ENCODE results near the gene PSMG4.

Gene PSMG4

GRCh38 chr6:3252369-3252768, 6.4 kb upstream of the PSMG4 start:
- no peak for DNase-seq

GRCh38 chr6:3252861-3253596, 5.7 kb upstream of the PSMG4 start:
- DNase-seq = no peak

GRCh38 chr6:3253597-3253961, 5.2 kb upstream of the PSMG4 start:
- no peak for DNase-seq

GRCh38 chr6:3258201-3258600, 546 bp upstream of the PSMG4 start:
- DNase-seq = no peak

GRCh38 chr6:3259491-3259958, 778 bp downstream of the PSMG4 start:
- no peak for DNase-seq

GRCh38 chr6:3260296-3260695, 1.5 kb downstream of the PSMG4 start:
- DNase-seq = no peak

GRCh38 chr6:3260772-3261517, 2.2 kb downstream of the PSMG4 start:
- DNase-seq = no peak

- DNase-seq = no peak
These were observed 2.7 kb downstream of the PSMG4 start for GRCh38 chr6:3261518-3261820.

GRCh38 chr6:3261921-3262320, 3.2 kb downstream of the PSMG4 start:
- DNase-seq = no peak

GRCh38 chr6:3263096-3263495, 4.3 kb downstream of the PSMG4 start:
- DNase-seq = no peak

- no peak for DNase-seq
These were observed 5.6 kb downstream of the PSMG4 start for GRCh38 chr6:3264356-3264755.

GRCh38 chr6:3265671-3266070, 6.9 kb downstream of the PSMG4 start:
- DNase-seq = no peak

- DNase-seq = no peak
These were observed 7.4 kb downstream of the PSMG4 start for GRCh38 chr6:3266170-3266569.

- no peak for DNase-seq
These were observed 8.4 kb downstream of the PSMG4 start for GRCh38 chr6:3267162-3267561.

- DNase-seq = no peak
These were observed 9.9 kb downstream of the PSMG4 start for GRCh38 chr6:3268680-3269079.

GRCh38 chr6:3269281-3269975, 10.7 kb downstream of the PSMG4 start:
- no peak for DNase-seq

GRCh38 chr6:3270258-3270657, 11.5 kb downstream of the PSMG4 start:
- DNase-seq = no peak

- no peak for DNase-seq
These were observed 13.0 kb downstream of the PSMG4 start for GRCh38 chr6:3271756-3272155.

GRCh38 chr6:3272911-3273547, 14.3 kb downstream of the PSMG4 start:
- DNase-seq = no peak

GRCh38 chr6:3273707-3274521, 15.2 kb downstream of the PSMG4 start:
- DNase-seq = no peak

- no peak for DNase-seq
These were observed 17.7 kb downstream of the PSMG4 start for GRCh38 chr6:3276174-3277167.
